GM21447 (cell line): Measurements from ENCODE around the gene KRTAP9-3.
"Not testable (repeated sequence)": the region's sequence is repeated elsewhere in the genome, so short reads cannot be mapped to it uniquely, and the experiment has no call there.

Experiments
- ATAC-seq: cut with Tn5 transposase; IDR thresholded peaks from one replicate; pipeline ENCODE4 v1.9.1; 2021; ENCODE audit not compliant: unreplicated experiment

KRTAP9-3 gene, protein sequence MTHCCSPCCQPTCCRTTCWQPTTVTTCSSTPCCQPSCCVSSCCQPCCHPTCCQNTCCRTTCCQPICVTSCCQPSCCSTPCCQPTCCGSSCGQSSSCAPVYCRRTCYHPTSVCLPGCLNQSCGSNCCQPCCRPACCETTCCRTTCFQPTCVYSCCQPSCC

DNA sequence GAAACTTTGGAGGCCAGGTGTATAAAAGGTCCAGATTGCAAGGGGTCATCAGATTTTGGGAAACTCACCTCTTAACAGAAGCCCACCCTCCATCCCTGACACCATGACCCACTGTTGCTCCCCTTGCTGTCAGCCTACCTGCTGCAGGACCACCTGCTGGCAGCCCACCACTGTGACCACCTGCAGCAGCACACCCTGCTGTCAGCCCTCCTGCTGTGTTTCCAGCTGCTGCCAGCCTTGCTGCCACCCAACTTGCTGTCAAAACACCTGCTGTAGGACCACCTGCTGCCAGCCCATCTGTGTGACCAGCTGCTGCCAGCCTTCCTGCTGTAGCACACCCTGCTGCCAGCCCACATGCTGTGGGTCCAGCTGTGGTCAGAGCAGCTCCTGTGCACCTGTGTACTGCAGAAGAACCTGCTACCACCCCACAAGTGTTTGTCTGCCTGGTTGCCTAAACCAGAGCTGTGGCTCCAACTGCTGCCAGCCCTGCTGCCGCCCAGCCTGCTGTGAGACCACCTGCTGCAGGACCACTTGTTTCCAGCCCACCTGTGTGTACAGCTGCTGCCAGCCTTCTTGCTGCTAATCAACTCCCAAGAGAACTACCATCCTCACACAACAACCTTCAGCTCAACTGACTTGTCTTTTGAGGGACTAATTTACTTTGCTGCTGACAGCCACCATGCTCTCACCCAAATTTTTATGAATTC is at the start of gene KRTAP9-3:
Gene KRTAP9-3, plus strand, starts transcription at position 51 of the 707 bp plus-strand sequence. Its CDS starts 53 bp downstream, at position 104.
- not testable (repeated sequence) for ATAC-seq

DNA sequence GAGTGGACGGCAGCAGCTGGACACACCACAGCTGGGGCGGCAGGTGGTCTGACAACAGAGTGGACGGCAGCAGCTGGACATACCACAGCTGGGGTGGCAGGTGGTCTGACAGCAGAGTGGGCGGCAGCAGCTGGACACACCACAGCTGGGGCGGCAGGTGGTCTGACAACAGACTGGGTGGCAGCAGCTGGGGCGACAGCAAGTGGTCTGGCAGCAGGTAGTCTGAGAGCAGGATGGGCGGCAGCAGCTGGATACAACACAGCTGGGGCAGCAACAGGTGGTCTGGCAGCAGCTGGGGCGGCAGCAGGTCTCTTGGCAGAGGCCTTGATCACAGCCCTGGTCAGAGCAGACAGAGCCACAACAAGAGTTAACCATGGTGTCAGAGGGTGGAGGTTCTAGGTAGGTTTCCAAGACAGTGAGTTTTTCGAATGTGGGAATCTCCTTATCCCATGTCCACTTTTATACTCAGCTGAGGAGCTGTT is 47.7 kb upstream of the KRTAP9-3 start, which contains the start of gene KRTAP4-1:
Gene KRTAP4-1, minus strand, starts transcription at position 432 of the 482 bp plus-strand sequence. Its CDS starts 57 bp downstream, at position 375.
- no peak for ATAC-seq

DNA sequence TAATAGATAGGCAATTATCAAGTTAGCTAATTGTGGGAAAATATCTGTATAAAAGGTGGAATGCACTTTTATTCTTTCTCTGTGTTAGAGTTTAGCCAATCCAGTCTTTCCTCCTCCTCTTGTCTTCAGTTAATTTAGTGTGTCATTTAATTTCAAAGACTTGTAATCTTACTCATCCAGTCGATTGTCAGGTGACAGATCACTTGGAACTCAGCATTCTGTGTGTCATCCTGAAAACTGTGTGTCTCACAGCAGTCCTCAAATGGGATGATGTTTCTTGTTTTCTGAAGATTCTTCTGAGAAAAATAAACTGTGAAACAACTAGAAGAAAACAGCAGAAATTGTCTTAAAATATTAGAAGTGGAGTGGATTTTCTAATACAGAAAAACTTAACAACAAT is 47.2 kb upstream of the KRTAP9-3 start:
- no peak for ATAC-seq

DNA sequence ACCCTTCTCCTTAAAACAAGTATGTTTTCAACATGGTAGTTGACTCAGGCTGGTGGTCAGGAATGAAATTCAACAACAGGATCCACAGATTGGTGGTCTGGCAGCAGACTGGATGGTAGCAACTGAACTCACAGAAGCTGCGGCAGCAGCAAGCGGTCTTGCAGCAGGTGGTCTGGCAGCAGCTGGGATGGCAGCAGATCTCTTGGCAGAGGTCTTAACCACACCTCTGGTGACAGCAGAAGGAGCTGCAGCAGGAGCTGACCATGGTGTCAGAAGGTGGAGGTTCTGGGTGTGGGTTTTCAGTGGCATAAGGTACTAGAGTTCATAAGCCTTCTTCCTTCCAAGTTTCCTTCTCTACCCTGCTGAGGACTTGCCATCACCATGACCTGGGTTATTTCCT is 45.4 kb upstream of the KRTAP9-3 start:
- no peak for ATAC-seq

DNA sequence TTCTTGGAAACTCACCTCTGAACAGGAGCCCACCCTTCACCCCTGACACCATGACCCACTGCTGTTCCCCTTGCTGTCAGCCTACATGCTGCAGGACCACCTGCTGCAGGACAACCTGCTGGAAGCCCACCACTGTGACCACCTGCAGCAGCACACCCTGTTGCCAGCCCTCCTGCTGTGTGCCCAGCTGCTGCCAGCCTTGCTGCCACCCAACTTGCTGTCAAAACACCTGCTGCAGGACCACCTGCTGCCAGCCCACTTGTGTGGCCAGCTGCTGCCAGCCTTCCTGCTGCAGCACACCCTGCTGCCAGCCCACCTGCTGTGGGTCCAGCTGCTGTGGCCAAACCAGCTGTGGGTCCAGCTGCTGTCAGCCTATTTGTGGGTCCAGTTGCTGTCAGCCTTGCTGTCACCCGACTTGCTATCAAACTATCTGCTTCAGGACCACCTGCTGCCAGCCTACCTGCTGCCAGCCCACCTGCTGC is 42.4 kb upstream of the KRTAP9-3 start, which contains the start of gene KRTAP9-1:
Gene KRTAP9-1, plus strand, starts transcription at position 51 of the 482 bp plus-strand sequence. Its CDS starts 0 bp downstream, at position 51.
- not testable (repeated sequence) for ATAC-seq

DNA sequence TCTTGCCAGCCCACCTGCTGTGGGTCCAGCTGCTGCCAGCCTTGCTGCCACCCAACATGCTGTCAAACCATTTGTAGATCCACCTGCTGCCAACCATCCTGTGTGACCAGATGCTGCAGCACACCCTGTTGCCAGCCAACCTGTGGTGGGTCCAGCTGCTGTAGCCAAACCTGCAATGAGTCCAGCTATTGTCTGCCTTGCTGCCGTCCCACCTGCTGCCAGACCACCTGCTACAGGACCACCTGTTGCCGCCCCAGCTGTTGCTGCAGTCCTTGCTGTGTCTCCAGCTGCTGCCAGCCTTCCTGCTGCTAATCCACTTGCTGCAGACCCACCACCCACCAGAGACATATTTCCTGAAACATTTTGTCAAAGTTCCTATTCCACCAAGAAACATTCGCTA is 41.9 kb upstream of the KRTAP9-3 start:
- no peak for ATAC-seq

DNA sequence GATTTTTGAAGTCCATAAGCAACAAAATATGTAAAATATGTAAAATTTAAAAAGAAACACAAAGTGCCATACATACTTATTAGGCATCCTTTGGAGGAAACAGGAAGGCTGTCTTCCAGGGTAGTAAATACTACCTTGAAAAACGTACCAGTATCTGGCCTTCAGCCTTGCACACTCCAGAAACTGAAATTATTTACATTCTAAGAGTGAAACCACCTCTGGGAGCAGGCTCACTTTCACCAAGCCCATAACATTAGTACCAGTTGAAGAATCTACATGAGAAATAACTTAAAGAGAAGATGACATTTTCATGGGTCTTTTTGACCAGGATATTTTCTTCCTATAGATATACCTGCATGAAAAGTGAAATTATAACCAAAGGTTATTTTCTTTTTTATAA is 36.2 kb upstream of the KRTAP9-3 start:
- ATAC-seq: no peak

DNA sequence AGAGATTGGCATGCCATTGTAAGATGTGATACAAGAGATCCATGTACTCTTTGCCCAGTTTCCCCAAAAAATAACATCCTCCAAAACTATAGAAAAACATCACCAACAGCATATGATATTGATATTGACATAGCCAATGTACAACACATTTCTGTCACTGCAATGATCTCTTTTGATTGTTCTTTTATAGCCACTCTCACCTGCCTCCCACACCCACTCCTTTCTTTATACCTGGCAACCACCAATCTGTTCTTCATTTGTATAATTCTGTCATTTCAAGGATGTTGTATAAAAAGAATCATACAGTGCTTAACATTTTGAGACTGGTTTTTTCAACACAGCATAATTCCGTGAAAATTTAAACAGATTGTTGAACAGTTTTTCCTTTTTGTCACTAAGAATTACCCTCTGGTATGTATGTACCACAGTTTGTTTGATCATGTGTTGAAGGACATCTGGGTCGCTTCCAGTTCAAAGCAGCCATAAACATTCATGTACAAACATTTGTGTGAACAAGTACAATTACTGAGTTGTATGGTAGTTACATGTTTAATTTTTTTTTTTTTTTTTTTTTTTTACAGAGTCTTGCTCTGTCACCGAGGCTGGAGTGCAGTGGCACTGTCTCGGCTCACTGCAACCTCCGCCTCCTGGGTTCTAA is 32.7 kb upstream of the KRTAP9-3 start:
- no peak for ATAC-seq

DNA sequence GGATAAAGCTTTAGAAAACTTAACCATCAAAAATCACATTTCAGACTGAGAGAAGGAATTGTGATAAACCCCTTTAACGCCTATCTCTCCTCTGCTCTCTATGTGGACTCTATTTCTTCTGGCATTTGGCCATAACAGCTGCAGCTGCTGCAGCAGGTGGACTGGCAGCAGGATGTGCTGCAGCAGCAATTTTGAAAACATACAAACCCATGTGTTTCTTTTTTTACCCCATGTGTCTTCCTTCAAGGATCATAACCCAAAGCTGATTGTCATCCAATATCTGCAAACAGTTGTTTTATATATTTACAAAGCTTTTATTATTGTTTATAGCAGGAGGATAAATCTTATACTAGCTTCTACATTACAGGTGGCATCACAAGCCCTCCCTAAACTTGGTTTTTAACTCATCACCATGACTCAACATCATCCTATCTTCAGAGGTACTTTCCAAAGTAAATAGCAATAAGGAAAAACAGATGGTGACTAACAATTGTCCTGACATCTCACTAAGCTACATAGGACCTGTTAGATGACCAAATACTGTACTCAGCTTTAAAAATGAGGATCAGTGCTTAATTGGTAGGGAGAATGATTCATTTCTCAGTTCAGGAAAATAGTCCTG is 20.3 kb upstream of the KRTAP9-3 start:
- ATAC-seq: no peak

DNA sequence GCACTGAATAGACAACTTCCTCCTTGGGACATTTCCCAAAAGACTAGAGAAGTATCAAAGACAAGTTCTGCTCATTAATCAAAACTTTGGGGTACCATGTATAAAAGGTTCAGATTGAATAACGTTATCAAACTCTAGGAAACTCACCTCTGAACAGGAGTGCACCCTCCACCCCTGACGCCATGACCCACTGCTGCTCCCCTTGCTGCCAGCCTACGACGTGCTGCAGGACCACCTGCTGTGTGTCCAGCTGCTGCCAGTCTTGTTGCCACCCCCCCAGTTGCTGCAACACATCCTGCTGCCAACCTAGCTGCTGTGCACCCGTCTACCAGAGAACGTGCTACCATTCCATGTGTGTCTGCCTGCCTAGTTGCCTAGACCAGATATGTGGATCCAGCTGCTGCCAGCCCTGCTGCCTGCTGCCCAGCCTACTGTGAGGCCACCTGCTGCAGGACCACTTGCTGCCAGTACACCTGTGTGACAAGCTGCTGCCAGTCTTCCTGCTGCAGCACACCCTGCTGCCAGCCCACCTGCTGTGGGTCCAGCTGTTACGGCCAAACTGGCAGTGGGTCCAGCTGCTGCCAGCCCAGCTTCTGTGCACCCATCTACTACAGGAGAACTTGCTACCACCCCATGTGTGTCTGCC is 19.6 kb upstream of the KRTAP9-3 start:
- no peak for ATAC-seq

DNA sequence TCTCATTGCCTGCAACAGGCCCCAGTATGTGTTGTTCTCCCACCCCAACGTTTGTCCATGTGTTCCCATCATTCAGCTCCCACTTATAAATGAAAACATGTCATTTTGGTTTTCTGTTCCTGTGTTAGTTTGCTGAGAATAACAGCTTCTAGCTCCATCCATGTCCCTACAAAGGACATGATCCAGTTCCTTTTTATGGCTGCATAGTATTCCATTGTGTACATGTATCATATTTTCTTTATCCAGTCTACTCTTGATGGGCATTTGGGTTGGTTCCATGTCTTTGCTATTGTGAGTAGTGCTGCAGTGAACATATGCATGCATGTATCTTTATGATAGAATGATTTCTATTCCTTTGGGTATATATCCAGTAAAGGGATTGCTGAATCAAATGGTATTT is 16.6 kb upstream of the KRTAP9-3 start:
- ATAC-seq: no peak

DNA sequence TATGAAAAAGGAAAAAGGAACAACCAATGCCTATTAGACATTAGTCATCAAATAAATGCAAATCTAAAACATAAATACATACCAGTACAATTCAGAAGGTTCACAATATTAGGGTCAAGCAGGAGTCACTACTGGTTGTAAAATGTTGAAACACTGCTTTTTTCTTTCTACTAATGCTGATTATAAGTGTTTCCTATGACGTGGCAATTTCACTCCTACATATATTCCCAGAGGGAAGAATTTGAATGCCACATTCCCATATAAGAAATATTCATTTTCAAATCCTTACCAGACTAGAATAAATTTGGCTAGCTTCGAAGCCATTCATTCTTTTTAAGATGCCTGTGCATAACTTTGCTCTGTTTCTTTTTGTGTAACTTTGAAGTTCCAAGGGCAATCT is 8.4 kb upstream of the KRTAP9-3 start:
- no peak for ATAC-seq

DNA sequence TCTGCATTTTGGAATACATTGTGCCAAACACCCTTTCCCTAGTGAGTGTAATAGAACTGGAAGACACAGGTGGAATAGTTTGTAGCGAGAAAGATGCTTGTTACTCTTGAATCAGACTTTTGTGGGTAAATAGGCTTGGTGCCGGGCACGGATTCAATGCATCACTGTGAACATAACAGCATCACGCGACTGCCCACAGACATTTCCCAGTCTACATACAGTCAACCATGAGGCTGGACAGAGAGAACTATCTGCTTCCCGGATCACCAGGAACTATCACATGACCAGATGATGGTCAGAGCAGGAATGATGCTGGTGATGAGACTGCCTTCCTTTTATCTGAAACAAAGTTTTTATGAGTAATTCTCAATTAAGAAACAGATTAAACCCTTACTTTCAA is 6.2 kb upstream of the KRTAP9-3 start:
- ATAC-seq: no peak

DNA sequence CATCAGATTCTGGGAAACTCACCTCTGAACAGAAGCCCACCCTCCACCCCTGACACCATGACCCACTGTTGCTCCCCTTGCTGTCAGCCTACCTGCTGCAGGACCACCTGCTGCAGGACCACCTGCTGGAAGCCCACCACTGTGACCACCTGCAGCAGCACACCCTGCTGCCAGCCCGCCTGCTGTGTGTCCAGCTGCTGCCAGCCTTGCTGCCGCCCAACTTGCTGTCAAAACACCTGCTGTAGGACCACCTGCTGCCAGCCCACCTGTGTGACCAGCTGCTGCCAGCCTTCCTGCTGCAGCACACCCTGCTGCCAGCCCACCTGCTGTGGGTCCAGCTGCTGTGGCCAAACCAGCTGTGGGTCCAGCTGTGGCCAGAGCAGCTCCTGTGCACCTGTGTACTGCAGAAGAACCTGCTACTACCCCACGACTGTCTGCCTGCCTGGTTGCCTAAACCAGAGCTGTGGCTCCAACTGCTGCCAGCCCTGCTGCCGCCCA is 5.6 kb upstream of the KRTAP9-3 start, which contains the start of gene KRTAP9-2:
Gene KRTAP9-2, plus strand, starts transcription at position 51 of the 498 bp plus-strand sequence. Its CDS starts 7 bp downstream, at position 58.
- not testable (repeated sequence) for ATAC-seq

DNA sequence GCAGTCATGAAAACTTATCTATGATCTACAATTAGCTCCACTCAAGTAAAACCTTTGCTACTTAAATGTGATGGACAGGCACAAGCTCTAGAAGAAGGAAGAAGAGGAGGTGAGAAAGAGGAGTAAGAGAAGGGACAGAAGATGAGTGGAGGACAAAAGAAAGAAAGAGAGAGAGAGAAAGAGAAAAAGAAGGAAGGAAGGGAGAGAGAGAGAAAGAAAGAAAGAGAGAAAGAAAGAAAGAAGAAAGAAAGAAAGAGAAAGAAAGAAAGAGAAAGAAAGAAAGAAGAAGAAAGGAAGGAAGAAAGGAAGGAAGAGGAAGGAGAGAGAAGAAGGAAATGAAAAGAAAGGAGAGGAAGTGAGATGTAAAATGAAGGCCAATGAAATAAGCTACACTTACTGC is 2.2 kb upstream of the KRTAP9-3 start:
- ATAC-seq: no peak

DNA sequence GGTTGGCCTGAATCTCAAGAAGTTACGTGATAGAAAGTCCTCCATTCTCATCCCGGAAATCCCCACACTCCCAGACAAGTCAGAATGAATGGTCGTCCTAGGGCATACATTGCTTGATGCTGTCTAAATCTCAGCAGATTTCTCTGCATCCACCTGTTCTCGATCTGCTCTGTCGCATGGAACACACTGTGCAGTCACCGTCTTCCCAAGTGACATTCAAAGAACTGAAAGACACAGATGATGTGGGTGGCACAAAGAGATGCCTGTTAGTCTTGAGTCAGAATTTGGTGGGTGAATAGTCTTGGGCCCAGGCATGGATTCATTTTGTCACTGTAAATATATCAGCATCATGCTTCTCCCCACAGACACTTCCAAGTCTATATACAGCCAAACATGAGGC is 518 bp upstream of the KRTAP9-3 start:
- no peak for ATAC-seq

DNA sequence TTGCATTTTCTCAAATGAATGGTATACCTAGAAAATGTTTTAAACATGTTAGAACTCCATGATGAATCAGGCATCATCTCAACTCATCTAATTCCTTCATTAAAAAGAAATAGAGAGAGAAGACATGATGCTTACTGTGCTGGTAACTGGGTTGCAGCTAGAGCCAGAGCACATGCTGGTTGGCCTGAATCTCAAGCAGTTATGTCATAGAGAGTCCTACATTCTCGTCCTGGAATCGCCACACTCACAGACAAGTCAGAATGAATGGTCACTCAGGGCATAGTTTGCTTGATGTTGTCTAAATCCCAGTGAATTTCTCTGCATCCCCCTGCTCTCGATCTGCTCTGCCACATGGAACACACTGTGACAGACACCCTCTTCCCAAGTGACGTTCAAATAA is 4.9 kb downstream of the KRTAP9-3 start:
- ATAC-seq: not testable (repeated sequence)

DNA sequence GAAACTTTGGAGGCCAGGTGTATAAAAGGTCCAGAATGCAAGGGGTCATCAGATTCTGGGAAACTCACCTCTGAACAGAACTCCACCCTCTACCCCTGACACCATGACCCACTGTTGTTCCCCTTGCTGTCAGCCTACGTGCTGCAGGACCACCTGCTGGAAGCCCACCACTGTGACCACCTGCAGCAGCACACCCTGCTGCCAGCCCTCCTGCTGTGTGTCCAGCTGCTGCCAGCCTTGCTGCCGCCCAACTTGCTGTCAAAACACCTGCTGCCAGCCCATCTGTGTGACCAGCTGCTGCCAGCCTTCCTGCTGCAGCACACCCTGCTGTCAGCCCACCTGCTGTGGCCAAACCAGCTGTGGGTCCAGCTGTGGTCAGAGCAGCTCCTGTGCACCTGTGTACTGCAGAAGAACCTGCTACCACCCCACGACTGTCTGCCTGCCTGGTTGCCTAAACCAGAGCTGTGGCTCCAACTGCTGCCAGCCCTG is 5.7 kb downstream of the KRTAP9-3 start, which contains the start of gene KRTAP9-8:
Gene KRTAP9-8, plus strand, starts transcription at position 51 of the 489 bp plus-strand sequence. Its CDS starts 53 bp downstream, at position 104.
- not testable (repeated sequence) for ATAC-seq

DNA sequence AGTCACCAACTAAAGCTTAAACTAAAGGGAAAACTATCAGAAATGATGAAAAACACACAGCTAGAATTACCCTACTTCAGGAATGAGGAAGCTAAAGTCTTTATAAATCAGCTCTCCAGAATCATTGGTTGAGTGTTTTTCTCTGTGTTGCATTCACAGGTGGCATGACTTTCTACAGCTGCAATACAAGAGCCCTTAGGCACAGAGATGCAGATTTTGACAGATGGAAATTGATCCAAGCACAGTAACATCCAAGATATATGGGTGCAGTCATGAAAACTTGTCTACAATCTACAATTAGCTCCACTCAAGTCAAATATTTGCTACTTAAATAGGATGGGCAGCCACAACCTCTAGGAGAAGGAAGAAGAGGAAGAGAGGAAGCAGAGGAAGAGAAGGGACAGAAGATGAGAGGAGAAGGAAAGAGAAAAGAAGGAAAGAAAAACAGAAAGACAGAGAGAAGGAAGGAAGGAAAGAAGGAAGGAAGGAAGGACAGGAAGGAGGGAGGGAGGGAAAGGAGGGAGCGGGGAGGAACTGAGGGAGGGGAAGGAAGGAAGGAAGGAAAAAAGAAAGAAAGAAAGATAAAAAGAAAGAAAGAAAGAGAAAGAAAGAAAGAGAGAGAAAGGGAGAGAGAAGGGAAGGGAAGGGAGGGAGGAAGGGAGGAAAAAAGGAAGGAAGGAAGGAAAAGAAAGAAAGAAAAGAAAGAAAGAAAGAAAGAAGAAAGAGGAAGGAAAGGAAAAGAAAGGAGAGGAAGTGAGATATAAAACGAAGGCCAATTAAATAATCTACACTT is 14.9 kb downstream of the KRTAP9-3 start:
- not testable (repeated sequence) for ATAC-seq
